GM12875 (cell line): ENCODE results near the gene DDR1.

Experiments
- H3K4me3 ChIP-seq: one replicate; pipeline ENCODE4 v1.5.1; 2011; ENCODE audit warnings: low read depth, low read length, control low read depth
- TF ChIP-seq, protein P1 (sequence below): IDR thresholded peaks from 2 replicates; pipeline ENCODE4 v1.5.1; 2011; ENCODE audit warnings: low read depth, mild to moderate bottlenecking, control low read depth, inconsistent platforms, low read length, moderate library complexity, borderline replicate concordance; ENCODE audit not compliant: insufficient read depth

Gene DDR1

DNA sequence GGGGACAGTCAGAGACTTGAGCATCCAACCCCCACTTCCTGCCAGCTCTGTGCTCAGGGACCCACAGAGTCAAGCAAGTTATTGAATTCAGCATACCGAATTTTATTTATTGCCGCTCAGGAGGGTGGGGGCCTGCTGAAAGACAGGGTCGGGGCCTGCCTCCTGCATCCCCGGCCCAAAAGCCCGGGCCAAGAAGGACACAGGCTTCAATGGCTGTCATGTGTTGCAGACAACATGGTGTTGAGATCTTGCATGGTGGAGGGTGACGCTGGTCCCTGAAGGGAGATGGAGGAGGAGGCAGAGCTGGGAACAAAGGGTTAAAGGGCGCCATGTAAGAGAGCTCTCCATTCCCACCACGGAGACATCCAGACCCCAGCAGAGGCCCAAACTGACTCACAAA is 47.0 kb downstream of the DDR1 start:
- H3K4me3 ChIP-seq = no peak overlapping the region
- TF ChIP-seq, protein P1, sequence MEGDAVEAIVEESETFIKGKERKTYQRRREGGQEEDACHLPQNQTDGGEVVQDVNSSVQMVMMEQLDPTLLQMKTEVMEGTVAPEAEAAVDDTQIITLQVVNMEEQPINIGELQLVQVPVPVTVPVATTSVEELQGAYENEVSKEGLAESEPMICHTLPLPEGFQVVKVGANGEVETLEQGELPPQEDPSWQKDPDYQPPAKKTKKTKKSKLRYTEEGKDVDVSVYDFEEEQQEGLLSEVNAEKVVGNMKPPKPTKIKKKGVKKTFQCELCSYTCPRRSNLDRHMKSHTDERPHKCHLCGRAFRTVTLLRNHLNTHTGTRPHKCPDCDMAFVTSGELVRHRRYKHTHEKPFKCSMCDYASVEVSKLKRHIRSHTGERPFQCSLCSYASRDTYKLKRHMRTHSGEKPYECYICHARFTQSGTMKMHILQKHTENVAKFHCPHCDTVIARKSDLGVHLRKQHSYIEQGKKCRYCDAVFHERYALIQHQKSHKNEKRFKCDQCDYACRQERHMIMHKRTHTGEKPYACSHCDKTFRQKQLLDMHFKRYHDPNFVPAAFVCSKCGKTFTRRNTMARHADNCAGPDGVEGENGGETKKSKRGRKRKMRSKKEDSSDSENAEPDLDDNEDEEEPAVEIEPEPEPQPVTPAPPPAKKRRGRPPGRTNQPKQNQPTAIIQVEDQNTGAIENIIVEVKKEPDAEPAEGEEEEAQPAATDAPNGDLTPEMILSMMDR = no peak

DNA sequence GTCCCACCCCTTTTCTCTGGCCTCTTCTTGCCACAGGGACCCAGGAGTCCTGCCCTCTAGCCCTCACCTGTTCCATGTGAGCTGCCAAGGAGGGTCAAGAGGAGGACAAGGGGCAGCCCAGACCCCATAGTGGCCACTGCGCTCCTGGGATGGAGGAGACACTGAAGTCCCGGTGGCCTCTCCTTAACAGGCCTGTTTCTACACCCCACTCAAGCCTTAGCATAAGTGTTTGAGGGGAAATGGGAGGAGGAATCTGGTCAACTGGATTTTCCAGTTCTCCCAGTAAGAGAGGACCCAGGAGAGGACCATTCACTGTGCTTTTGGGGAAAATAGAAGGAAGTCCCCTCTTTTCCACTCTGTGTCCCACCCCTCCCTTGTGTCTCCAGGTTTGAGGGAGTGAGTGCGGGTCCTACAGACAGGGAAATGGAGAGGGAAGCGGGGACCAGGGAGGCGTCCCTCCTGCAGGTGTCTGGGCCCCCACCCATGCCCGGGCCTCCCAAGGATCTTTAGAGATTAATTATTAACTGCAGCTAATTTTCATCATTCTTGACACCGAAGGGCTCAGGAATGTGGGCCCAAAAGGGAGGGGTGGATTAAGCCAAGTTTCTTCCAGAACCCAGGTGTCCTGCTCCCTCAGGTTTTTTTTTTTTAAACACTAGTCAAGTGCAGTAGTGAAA is 47.8 kb downstream of the DDR1 start, which contains the start of gene SFTA2:
TSS of gene SFTA2 (minus strand) at position 202 of the 677 bp plus-strand sequence. CDS start at position 128, 74 bp downstream.
- TF ChIP-seq, protein P1 = no peak
- no peak within 1 kb of the TSS for H3K4me3 ChIP-seq

DNA sequence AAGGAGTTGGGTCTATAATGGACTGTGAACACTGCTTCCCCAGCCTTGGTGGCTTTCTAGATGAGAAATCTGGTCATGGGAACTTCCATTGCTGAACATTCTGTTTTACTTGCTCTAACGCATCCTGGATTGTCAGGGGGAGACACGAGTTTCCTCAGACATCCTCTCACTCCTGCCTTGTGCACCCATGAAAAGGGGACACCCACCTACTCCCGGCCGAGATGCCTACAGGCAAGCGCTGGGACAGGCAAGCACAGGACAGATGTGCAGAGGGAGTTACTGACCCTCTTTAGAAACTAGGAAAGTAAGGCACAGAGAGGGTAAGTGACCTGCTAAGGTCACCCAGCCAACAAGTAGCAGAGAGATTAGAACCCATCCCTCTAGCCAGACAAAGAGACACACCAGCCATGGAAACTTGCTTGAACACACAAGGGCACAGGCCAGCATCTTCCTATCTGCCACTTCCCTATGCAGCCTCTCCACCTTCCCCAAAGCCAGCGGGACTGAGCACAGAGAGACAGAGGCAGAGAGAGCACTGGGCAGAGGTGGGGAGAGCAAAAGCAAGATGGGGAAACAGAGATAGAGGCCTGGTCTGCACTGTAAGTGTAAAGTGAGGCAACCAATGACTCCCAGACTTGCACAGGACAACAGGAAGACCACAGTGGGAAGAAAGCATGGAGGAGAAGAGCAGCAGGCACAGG is 48.5 kb downstream of the DDR1 start:
- TF ChIP-seq, protein P1 = no peak
- H3K4me3 ChIP-seq = no peak overlapping the region

DNA sequence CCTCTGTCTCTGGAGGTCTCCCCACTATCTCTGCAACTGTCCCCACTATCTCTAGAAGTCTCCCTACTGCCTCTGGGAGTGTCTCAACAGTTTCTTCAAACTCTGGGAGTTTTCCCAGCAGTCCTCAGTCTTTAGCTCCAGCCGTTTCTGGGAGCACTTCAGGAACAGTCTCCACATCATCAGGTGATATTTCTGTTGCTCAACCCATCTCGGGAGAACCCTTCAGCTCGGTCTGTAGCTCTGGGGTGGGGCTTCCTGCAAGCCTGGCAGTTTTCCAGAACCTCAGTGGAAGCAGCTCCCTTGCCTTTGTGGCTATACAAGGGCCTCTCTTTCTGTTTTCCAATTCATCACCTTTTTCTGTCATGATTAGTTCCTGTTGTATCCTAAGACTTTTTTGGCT is 50.7 kb downstream of the DDR1 start:
- H3K4me3 ChIP-seq = no peak overlapping the region
- TF ChIP-seq, protein P1 = no peak

DNA sequence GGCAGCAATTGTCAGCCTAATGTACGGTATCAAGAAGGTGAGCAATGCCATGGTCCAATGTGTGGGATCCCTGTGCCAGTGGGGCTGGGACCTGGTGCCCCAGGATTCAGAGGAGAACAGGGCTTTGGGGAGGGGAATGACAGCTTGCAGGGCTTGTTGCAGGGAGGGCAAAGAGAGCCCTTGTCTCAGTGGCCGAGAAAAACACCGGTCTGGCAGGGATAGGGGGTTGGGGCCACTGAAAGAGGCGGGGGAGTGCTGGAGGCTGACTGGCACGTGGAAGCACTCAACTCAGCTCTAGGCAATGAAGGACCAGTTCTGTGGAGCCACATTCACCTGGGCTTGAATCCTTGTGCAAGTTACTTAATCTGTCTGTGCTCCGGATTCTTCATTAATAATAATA is 52.9 kb downstream of the DDR1 start:
- H3K4me3 ChIP-seq = no peak overlapping the region
- TF ChIP-seq, protein P1 = no peak

DNA sequence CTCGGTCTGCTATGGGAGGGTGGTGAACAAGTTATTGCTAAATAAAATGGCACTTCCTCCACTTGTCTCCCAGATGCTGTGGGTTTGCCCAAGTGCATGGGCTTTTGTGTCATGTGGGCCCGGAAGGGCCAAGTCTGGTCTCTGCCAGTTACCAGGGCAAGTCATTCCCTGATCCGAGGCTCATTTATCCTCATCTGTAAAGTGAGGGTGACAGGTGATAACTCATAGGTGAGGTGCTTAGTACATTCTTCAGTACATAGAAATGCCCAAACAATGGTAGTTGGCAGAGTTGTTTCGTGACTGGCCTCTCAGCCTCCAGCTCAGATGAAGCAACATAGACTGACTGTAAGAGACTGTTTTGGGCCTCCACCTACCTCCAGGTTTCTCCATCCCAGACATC is 54.4 kb downstream of the DDR1 start:
- TF ChIP-seq, protein P1 = no peak
- no peak overlapping the region for H3K4me3 ChIP-seq

DNA sequence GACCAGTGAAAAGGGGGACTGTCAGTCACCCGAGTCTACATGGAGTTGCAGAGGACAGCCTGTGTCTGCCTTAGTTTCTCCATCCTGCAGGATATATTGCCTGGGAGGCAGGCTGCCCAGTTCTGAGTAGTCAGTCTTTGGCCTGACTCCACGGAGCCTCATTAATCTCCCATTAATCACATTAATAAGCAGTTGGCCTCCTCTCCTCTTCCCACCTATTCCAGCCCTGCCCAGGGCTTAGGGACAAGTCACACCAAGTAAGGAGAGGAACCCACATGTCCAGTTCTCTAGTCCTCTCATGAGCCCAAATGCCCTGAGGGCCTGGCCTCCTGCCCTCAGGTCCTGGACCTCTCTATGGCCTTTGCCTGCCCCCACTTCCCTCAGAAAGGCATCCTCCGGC is 55.2 kb downstream of the DDR1 start:
- no peak overlapping the region for H3K4me3 ChIP-seq
- TF ChIP-seq, protein P1 = no peak
